WTC11 (cell line): Measurements from ENCODE around the gene L1CAM. TPM values are rescaled to one million over a fixed set of nuclear protein-coding genes. Genes with fewer than 3 reads are reported as not detected.

Source experiments
- ATAC-seq: fragments of 200-7000 bp; cut with Tn5 transposase; 2 replicates; pipeline ENCODE4 v1.10.0; 2021; ENCODE audit warnings: mild to moderate bottlenecking, moderate library complexity
- CTCF ChIA-PET: fragments of 300-600 bp; sonication (Branson Sonifier 250); formaldehyde crosslinking; loops from one replicate; lab custom pipeline; 2021; ENCODE audit warnings: antibody characterized with exemption; lab: Charles Lee
- POLR2A ChIA-PET: fragments of 350-600 bp; sonication (Branson Sonifier 250); formaldehyde crosslinking; loops from one replicate; lab custom pipeline; 2021; ENCODE audit warnings: antibody characterized with exemption; lab: Charles Lee
- DNase-seq: peaks from one replicate; pipeline ENCODE4 v3.0.0; 2021; ENCODE audit warnings: low spot score
- H3K27ac Mint-ChIP-seq: 2 replicates; pipeline ENCODE4 v1.8.0; 2021; ENCODE audit warnings: mixed read lengths
- H3K27me3 Mint-ChIP-seq: 2 replicates; pipeline ENCODE4 v1.8.0; 2021; ENCODE audit warnings: low read depth, mild to moderate bottlenecking, moderate library complexity, mixed read lengths
- H3K36me3 Mint-ChIP-seq: 2 replicates; pipeline ENCODE4 v1.8.0; 2021; ENCODE audit warnings: mixed read lengths
- H3K4me1 Mint-ChIP-seq: 2 replicates; pipeline ENCODE4 v1.8.0; 2022; ENCODE audit warnings: mixed read lengths
- H3K4me3 Mint-ChIP-seq: 2 replicates; pipeline ENCODE4 v1.8.0; 2021; ENCODE audit warnings: mild to moderate bottlenecking, moderate library complexity, mixed read lengths
- H3K9me3 Mint-ChIP-seq: 2 replicates; pipeline ENCODE4 v1.8.0; 2021; ENCODE audit warnings: mixed read lengths
- AFF4 ChIP-seq: sonication (generic); formaldehyde crosslinking; IDR thresholded peaks from 2 replicates; pipeline ENCODE4 v1.8.1; 2023; ENCODE audit warnings: mild to moderate bottlenecking, missing genetic modification reagents, borderline replicate concordance
- ATF1 ChIP-seq: sonication (generic); formaldehyde crosslinking; IDR thresholded peaks from 2 replicates; pipeline ENCODE4 v1.8.1; 2023; ENCODE audit warnings: mild to moderate bottlenecking, moderate library complexity, missing genetic modification reagents
- CREM ChIP-seq: sonication (generic); formaldehyde crosslinking; IDR thresholded peaks from 2 replicates; pipeline ENCODE4 v1.8.1; 2022; ENCODE audit warnings: mild to moderate bottlenecking, missing genetic modification reagents, moderate library complexity
- E2F4 ChIP-seq: sonication (generic); formaldehyde crosslinking; IDR thresholded peaks from 2 replicates; pipeline ENCODE4 v1.8.1; 2022; ENCODE audit warnings: low read depth, mild to moderate bottlenecking, moderate library complexity, missing genetic modification reagents, borderline replicate concordance
- ELF4 ChIP-seq: sonication (generic); formaldehyde crosslinking; IDR thresholded peaks from 2 replicates; pipeline ENCODE4 v1.8.1; 2022; ENCODE audit warnings: low read depth, mild to moderate bottlenecking, moderate library complexity, missing genetic modification reagents
- FOXK1 ChIP-seq: sonication (generic); formaldehyde crosslinking; IDR thresholded peaks from 2 replicates; pipeline ENCODE4 v1.8.0; 2022; ENCODE audit warnings: mild to moderate bottlenecking, moderate library complexity, missing genetic modification reagents
- GABPB1 ChIP-seq: sonication (generic); formaldehyde crosslinking; IDR thresholded peaks from 2 replicates; pipeline ENCODE4 v1.8.1; 2023; ENCODE audit warnings: mild to moderate bottlenecking, missing genetic modification reagents
- GRHL2 ChIP-seq: fragments of 250-450 bp; sonication (Bioruptor Pico); IDR thresholded peaks from 2 replicates; pipeline ENCODE4 v1.8.0; 2022; ENCODE audit warnings: mild to moderate bottlenecking, moderate library complexity; ENCODE audit not compliant: insufficient replicate concordance, severe bottlenecking
- IRF1 ChIP-seq: sonication (generic); formaldehyde crosslinking; IDR thresholded peaks from 2 replicates; pipeline ENCODE4 v1.8.0; 2023; ENCODE audit warnings: missing genetic modification reagents
- JAZF1 ChIP-seq: fragments of 250-450 bp; sonication (Bioruptor Pico); IDR thresholded peaks from 2 replicates; pipeline ENCODE4 v1.9.0; 2021; ENCODE audit warnings: moderate library complexity, mild to moderate bottlenecking, inconsistent platforms
- MLX ChIP-seq: sonication (generic); formaldehyde crosslinking; IDR thresholded peaks from 2 replicates; pipeline ENCODE4 v1.8.1; 2023; ENCODE audit warnings: mild to moderate bottlenecking, missing genetic modification reagents, moderate library complexity
- MXD4 ChIP-seq: fragments of 250-450 bp; sonication (Bioruptor Pico); IDR thresholded peaks from 2 replicates; pipeline ENCODE4 v1.8.0; 2021; ENCODE audit warnings: mild to moderate bottlenecking, moderate library complexity, borderline replicate concordance
- NFE2L1 ChIP-seq: sonication (generic); formaldehyde crosslinking; IDR thresholded peaks from 2 replicates; pipeline ENCODE4 v1.8.1; 2023; ENCODE audit warnings: missing genetic modification reagents
- NFYB ChIP-seq: sonication (generic); formaldehyde crosslinking; conservative IDR thresholded peaks from 2 replicates; pipeline ENCODE4 v1.8.0; 2022; ENCODE audit warnings: low read depth, missing genetic modification reagents
- NR1H2 ChIP-seq: sonication (generic); formaldehyde crosslinking; IDR thresholded peaks from 2 replicates; pipeline ENCODE4 v1.9.0; 2021; ENCODE audit warnings: mild to moderate bottlenecking, moderate library complexity, missing genetic modification reagents
- RORB ChIP-seq: fragments of 250-450 bp; sonication (Bioruptor Pico); IDR thresholded peaks from 2 replicates; pipeline ENCODE4 v1.9.0; 2021; ENCODE audit warnings: mild to moderate bottlenecking
- SOX15 ChIP-seq: fragments of 250-450 bp; sonication (Bioruptor Pico); IDR thresholded peaks from 2 replicates; pipeline ENCODE4 v1.9.0; 2021; ENCODE audit warnings: mild to moderate bottlenecking
- SP1 ChIP-seq: sonication (generic); formaldehyde crosslinking; conservative IDR thresholded peaks from 2 replicates; pipeline ENCODE4 v1.8.1; 2022; ENCODE audit warnings: missing genetic modification reagents
- TCF7 ChIP-seq: sonication (generic); formaldehyde crosslinking; IDR thresholded peaks from 2 replicates; pipeline ENCODE4 v1.8.0; 2022; ENCODE audit warnings: mild to moderate bottlenecking, low read depth, missing genetic modification reagents, moderate library complexity
- TEAD1 ChIP-seq: sonication (generic); formaldehyde crosslinking; IDR thresholded peaks from 2 replicates; pipeline ENCODE4 v1.8.0; 2022; ENCODE audit warnings: mild to moderate bottlenecking, missing genetic modification reagents
- TP53 ChIP-seq: sonication (generic); formaldehyde crosslinking; IDR thresholded peaks from 2 replicates; pipeline ENCODE4 v1.8.1; 2023; ENCODE audit warnings: mild to moderate bottlenecking, missing genetic modification reagents
- ZNF416 ChIP-seq: fragments of 250-450 bp; sonication (Bioruptor Pico); IDR thresholded peaks from 2 replicates; pipeline ENCODE4 v1.9.0; 2021; ENCODE audit warnings: mild to moderate bottlenecking, inconsistent platforms
- ZNF425 ChIP-seq: fragments of 250-450 bp; sonication (Bioruptor Pico); conservative IDR thresholded peaks from 2 replicates; pipeline ENCODE4 v1.9.0; 2021; ENCODE audit warnings: mild to moderate bottlenecking
- ZNF512 ChIP-seq: sonication (generic); formaldehyde crosslinking; IDR thresholded peaks from 2 replicates; pipeline ENCODE4 v1.8.1; 2022; ENCODE audit warnings: missing genetic modification reagents, borderline replicate concordance
- total RNA-seq: library from RNA; stranded (reverse); gene quantifications from 3 replicates; pipeline ENCODE4 v1.2.3, GENCODE V29; 2021
- TF ChIP-seq, protein P1 (sequence below): sonication (generic); formaldehyde crosslinking; IDR thresholded peaks from 2 replicates; pipeline ENCODE4 v1.8.0; 2022; ENCODE audit warnings: mild to moderate bottlenecking, missing genetic modification reagents

Gene L1CAM
- total RNA-seq, 1 experiment from 2014 or later, result 40.2 TPM

GRCh38 chrX:153931748-153932147, 45.8 kb upstream of the L1CAM start:
- Mint-ChIP-seq H3K9me3 (no peaks in the 10 kb centered on the region), H3K27me3 (no peaks in the 10 kb centered on the region), H3K4me1 (peaks cover 14% of the 10 kb centered on the region), H3K4me3 (no peak overlapping the region), H3K36me3 (peaks cover 6% of the 10 kb centered on the region), H3K27ac (no peak overlapping the region)
- TF ChIP-seq NFE2L1 (CRISPR knock-in tag) (no peak), ZNF425 (CRISPR knock-in tag) (no peak), AFF4 (CRISPR knock-in tag) (no peak), MLX (no peak), GABPB1 (no peak), IRF1 (CRISPR knock-in tag) (no peak), ZNF416 (CRISPR knock-in tag) (no peak), MXD4 (no peak), CREM (no peak), ELF4 (CRISPR knock-in tag) (no peak), GRHL2 (CRISPR knock-in tag) (no peak), TP53 (CRISPR knock-in tag) (no peak), NFYB (no peak), TCF7 (CRISPR knock-in tag) (no peak), NR1H2 (CRISPR knock-in tag) (no peak)
- ATAC-seq, result no peak
- CTCF ChIA-PET, result no interaction called here
- DNase-seq, result no peak
- POLR2A ChIA-PET, result no interaction called here

DNA sequence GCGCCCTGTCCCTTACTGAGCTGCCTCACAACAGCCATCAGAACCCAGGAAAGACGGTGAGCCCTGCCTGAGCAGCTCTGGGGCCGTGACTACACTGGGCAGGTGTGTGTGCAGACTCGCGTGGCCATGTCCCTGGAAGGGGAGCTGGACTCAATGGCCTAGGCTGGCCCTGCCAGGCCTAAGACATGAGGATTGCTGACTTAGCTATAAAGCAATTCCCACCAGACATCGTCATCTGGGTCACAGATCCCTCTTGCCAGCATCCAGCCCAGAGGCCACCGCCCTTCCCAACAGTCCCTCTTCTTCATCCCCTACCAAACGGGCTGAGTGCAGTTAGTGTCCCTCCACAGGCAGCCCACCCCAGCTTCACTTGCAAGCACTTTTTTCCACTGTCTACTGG, 45.2 kb upstream of the L1CAM start:
- Mint-ChIP-seq H3K4me1 (peaks cover 14% of the 10 kb centered on the region), H3K27me3 (no peaks in the 10 kb centered on the region), H3K36me3 (peaks cover 6% of the 10 kb centered on the region), H3K9me3 (no peaks in the 10 kb centered on the region), H3K27ac (no peak overlapping the region), H3K4me3 (no peak overlapping the region)
- ATAC-seq (no peak), DNase-seq (no peak)
- CTCF ChIA-PET, result no interaction called here
- POLR2A ChIA-PET, result no interaction called here
- TF ChIP-seq FOXK1 (CRISPR knock-in tag) (no peak), SOX15 (CRISPR knock-in tag) (no peak), TEAD1 (CRISPR knock-in tag) (no peak), ATF1 (CRISPR knock-in tag) (no peak), RORB (no peak), ZNF512 (CRISPR knock-in tag) (no peak), JAZF1 (CRISPR knock-in tag) (no peak), E2F4 (CRISPR knock-in tag) (no peak), ZNF416 (CRISPR knock-in tag) (no peak), SP1 (CRISPR knock-in tag) (no peak)
- TF ChIP-seq, protein P1, sequence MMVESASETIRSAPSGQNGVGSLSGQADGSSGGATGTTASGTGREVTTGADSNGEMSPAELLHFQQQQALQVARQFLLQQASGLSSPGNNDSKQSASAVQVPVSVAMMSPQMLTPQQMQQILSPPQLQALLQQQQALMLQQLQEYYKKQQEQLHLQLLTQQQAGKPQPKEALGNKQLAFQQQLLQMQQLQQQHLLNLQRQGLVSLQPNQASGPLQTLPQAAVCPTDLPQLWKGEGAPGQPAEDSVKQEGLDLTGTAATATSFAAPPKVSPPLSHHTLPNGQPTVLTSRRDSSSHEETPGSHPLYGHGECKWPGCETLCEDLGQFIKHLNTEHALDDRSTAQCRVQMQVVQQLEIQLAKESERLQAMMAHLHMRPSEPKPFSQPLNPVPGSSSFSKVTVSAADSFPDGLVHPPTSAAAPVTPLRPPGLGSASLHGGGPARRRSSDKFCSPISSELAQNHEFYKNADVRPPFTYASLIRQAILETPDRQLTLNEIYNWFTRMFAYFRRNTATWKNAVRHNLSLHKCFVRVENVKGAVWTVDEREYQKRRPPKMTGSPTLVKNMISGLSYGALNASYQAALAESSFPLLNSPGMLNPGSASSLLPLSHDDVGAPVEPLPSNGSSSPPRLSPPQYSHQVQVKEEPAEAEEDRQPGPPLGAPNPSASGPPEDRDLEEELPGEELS (CRISPR knock-in tag), result no peak
